GM11168 (cell line): ENCODE measurements around the gene UBXN2A.
"Not testable (repeated sequence)": the region's sequence is repeated elsewhere in the genome, so short reads cannot be mapped to it uniquely, and the experiment has no call there.

Source experiments
- in situ Hi-C: fragments of 300-500 bp; cut with MboI; formaldehyde crosslinking; loops from one replicate; pipeline ENCODE4 v1.12.0; 2022; ENCODE audit warnings: low sequenced_read_pairs; ENCODE audit not compliant: unreplicated experiment

UBXN2A gene

DNA sequence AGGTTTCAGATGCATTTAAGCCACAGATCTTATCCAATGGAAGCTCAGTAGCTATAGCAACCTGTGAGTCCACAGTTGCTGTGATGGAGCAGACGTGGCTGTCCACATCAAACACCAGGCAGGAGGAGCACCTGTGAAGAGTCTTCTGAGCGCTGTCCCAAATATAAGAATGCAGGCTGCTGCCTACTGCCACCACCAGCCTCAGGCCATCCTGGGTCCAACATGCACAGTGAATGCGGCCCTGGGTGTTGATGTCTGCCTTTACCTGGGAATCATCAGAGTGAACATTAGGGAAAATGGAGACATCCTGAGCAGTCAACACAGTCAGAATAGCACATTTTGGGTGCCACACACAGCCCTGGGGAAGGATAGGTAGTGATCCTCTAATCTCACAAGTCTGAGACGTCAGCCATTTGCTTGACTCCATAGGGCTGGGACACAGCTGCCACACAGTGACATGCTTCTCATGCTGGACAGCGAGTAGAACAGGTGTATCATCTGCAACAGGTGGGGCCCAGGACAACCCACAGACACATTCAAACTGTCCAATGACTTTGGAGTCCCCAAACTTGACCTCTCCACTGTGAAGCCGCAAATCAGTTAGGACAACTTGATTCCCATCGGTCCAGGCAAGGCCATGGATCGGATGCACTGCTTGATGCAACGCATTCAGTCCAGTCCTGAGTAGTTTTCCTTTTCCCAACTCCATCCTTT is 98.7 kb downstream of the UBXN2A start:
- in situ Hi-C loops, result no loop called here

DNA sequence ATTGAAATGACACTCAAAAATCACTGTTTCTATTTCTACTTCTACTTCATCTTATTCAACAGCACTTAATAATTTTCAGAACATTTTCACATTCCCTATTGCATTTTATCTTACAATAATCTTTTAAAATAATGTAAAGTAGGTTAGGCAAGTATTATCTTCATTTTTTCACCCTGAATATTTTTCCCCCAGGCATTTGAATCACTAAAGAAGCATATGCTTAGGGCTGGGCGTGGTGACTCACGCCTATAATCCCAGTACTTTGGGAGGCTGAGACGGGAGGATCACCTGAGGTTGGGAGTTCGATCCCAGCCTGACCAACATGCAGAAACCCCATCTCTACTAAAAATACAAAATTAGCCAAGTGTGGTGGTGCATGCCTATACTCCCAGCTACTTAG is 100.2 kb downstream of the UBXN2A start:
- in situ Hi-C loops, result no loop called here

- in situ Hi-C loops, result not testable (repeated sequence)
These were observed 102.9 kb downstream of the UBXN2A start for GRCh38 chr2:24043133-24043532.

DNA sequence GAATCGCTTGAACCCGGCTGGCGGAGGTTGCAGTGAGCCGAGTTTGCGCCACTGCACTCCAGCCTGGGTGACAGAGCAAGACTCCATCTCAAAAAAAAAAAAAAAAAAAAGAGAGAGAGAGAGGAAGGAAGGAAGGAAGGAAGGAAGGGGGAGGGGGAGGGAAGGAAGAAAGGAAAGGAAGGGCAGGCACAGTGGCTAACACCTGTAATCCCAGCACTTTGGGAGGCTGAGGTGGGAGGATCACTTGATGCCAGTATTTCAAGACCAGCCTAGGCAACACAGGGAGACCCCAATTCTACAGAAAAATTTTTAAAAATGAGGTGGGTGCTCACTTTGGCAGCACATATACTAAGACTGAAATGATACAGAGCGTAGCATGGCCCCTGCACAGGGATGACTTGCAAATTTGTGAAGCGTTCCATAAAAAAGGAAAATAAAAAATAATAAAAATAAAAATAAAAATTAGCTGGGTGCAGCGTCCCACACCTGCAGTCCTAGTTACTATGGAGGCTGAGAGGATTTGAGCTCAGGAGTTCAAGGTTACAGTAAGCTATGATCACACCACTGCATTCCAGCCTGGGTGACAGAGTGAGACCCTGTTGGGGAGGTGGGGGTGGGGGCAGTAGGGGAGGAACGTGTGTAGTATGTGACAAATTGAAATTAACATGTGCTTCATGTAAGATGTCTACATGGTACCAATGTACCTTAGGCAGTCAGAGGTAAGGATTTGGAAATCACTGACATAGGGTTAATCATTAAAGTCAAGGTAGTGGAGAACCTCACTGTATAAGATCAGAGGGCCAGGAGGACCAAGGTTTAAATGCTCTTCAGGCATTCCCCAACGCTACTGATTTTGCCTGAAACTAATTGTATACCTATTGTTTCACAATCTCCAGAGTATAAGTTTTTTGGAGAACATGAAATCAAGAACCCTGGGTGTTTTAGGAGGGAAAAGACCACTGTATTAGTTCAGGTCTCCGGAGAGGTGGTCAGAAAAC is 105.5 kb downstream of the UBXN2A start:
- in situ Hi-C loops, result no loop called here

DNA sequence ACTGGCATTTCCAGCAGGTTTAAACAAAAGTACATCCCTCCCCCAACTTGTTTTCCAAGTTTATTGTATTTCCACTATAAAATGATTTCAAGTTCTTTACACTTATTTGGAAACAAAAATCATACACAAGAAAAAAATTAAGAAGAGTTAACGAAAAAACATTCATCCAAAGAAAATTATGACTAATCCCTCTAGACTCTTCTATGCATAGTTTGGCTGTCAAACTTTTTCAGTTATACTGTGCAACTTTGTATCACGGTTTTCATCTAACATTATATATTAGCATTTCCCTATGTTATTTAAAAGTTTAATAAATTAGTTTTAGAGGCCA is 106.3 kb downstream of the UBXN2A start:
- in situ Hi-C loops, result no loop called here

- in situ Hi-C loops, result no loop called here
These were observed 106.9 kb downstream of the UBXN2A start, which contains the start of gene WDCP for GRCh38 chr2:24046930-24047702. TSS of gene WDCP (minus strand) at chr2:24047391. CDS start at chr2:24039494, 7,897 bp downstream.

DNA sequence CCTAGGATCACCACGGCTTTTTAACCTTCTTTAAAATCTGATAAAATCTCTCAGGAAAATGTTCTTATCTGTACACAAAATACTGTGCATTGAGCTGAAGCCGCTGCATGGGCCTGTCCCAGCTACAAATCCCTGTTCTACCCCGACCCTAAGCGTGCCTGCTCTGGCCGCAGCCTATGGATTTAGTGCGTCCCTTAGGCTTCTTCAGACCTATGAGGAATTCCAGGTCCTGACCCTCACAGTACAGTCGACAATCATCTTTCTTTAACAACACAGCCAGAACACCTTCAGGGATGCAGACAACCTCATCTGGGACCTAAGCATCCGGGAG is 107.4 kb downstream of the UBXN2A start:
- in situ Hi-C loops, result no loop called here

DNA sequence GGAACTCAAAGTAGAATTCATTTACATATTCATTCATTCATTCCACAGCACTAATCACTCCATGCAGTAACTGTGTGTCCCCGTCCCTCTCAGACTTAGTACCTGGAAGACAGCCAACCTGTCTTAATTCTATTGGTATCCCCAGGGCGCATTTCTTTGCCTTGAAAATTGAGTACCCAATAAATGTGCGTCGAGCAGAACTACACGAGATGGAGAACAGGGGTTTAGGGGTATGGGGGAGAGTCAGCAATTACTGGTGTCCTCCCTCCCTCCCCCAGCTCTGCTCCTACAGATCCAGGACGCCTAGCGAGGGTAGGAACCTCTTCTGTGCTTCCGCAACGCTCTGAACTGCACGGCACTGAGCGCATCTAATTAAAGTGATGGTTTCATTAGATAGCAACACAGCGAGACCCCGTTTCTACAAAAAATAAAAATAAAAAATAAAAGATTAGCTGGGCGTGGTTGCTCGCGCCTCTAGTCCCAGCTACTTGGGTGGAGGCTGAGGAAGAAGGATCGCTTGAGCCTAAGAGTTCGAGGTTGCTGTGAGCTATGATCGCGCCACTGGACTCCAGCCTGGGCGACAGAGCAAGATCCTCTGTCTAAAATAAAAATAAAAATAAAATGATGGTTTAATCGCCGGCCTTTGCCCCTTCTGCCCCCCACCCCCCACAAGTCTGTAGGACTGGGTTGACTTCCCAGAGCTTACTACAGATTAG is 108.7 kb downstream of the UBXN2A start:
- in situ Hi-C loops, result no loop called here

- in situ Hi-C loops, result no loop called here
These were observed 109.3 kb downstream of the UBXN2A start, which contains the start of gene FKBP1B for GRCh38 chr2:24049485-24050021. TSS of gene FKBP1B (plus strand) at chr2:24049741. CDS start at chr2:24049850, 109 bp downstream.

GRCh38 chr2:24050041-24050979 is 110.0 kb downstream of the UBXN2A start:
- in situ Hi-C loops, result no loop called here

DNA sequence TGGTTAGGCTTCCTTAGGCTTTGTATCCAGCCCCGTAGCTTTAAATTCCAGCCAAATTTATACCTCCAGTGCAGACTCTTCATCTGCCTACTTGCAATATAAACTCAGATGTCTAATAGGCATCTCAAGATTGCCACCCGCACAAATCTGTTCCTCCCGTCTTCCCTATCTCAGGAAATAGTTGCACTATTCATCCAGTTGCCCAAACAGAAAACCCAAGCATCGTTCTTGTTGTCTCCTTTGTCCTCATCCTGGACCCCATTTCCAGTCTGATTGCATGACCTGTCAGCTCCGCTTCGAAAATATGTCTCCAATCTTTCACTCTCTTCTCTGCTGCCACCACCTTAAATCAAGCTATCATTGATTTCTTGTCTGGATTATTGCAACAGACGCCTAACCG is 111.6 kb downstream of the UBXN2A start:
- in situ Hi-C loops, result no loop called here

GRCh38 chr2:24052951-24053350 is 112.7 kb downstream of the UBXN2A start:
- in situ Hi-C loops, result no loop called here
